HG02763 (cell line): Measurements from ENCODE around the gene POLE3.
"Not testable (repeated sequence)": the region's sequence is repeated elsewhere in the genome, so short reads cannot be mapped to it uniquely, and the experiment has no call there.

Source experiments
- ATAC-seq: cut with Tn5 transposase; IDR thresholded peaks from one replicate; pipeline ENCODE4 v1.9.1; 2021; ENCODE audit warnings: mild to moderate bottlenecking, moderate library complexity; ENCODE audit not compliant: unreplicated experiment

POLE3 gene

GRCh38 chr9:113379094-113379828 is 31.2 kb downstream of the POLE3 start:
- ATAC-seq, result not testable (repeated sequence)

DNA sequence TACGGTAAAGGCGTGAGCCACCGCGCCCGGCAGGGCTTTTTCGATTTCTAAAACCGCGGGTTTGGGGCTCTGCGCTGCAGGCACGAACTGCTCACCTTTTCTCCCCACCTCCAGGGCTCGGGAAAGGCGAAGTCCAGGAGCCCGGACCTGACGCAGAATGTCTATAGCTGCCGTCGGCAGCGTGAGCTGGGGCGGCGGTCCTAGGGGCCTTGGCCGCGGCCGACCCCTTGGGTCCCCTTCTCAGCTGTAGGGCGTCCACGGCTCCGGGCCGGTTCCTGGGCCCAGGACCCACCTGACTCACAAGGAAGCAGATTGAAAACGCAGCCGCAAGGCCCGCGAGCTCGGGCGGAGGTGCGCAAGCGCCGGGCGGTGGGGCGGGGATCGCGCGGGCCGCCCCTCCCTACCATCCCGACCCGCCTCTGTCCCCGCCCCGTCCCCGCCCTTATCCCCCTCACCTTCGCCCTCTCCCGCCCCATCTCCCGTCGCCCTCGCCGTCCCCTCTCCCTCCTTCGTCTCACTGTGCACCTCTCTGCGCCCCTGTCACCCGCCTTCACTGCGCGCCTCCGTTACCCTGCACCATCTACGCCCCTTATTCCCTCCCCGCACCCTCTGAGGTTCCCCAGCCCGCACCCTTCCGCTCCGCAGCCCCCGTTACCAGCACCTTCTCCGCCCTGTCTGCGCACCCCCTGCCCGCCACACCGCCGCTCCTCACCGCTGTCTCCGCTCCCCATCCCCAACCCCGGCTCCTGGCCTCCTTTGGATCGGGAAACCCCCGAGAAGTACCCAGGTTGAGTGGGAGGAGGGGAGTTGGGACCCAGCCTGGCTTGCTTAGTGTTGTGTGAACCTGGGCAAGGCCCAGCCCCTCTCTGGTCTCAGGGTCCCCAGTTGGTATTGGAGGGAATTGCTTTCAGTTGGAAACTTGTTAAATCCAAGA is 33.6 kb downstream of the POLE3 start, which contains the start of gene HDHD3:
Gene HDHD3 (minus strand): TSS at position 353 of the 934 bp plus-strand sequence. CDS start 2,632 bp downstream, outside the sequence.
- ATAC-seq, result peak; percentile 87

DNA sequence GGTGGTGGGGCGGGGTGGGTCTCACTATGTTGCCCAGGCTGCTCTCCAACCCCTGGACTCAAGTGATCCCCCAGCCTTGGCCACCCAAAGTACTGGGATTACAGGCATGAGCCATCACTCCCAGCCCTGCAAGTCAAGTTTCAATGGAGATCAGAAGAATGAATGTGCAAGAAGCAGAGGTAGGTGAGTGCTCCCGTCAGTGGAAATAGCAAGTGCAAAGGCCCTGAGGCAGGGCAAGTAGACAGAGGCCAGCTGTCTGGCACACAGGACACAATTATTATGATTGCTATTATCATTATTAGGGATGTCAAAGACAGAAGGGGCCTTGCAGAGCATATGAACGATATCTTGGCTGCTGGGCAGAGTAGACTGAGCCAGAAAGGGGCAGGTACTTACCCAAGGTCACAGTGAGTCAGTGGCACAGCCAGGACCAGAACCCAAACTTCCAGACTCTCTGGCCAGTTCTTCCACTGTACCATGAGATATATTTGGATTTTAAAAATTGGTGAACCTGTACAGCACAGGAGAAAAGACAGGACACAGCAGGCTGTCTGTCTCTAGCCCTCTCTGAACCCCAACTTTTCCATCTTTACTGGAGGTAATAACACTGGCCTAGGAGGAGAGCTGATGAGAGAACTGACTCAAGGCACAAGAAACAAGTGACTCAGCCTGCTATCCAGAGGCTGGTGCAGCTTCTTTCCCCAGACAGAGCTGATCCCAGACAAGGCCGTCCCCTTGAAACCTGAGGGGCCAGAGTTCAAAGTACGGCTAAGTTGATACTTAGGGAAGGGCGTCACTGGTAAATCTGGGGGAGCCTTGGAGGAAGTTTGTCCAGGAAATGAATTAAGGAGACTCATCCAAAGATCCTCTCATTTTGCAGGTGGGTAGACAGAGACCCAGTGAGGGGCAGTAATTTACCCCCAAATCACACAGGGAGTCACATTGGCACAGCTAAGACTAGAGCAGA is 35.1 kb downstream of the POLE3 start:
- no peak for ATAC-seq

DNA sequence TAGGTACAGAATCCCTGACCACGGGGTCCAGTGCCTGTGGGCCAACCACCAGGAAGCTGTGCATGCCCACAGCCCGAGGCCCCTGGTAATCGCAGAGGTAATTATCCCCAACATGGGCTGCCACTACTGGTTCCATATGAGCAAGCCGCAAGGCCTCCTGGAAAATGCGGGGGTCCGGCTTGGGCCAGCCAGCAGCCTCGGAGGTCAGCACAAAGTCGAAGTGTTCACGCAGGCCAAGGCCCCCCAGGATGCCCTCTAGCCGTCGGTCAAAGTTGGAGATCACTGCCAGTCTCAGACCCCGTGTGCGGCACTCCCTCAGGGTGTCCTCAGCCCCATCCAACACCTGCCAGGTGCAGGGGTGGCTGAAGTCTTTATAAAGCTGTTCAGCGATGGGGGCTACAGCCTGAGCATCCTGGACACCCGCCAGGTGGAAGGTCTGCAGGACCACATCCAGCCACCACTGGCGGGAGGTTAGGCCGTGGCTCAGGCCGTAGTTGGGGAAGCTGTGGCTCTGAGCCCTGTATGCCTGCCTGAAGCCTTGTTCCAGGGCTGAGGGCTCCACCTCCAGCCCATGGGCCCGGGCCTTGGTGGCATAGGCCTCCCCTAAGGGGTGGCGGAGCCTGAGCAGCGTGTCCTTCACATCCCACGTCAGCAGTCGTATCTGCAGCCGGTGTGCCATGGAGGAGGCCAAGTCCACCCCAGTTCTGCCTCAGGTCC is 36.6 kb downstream of the POLE3 start:
- ATAC-seq, result no peak

DNA sequence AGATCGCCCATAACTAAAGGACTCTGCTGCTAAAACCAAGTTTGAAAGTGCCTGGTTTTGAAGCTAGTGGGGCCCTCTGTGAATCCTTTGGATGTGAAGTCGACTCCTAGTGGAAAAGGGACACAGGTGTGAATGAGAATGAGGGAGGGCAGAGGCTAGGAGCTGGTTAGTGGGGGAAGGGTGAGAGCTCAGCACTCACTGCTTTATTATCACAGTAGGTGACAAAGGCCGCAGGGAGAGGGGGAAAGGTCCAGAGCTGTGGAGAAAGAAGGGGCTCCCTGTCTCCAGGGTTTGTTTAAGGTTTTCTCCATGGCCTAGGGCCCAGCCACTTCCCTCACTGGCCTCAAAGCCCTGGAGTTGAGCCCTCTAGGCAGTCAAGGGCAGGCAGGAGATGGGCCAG is 37.2 kb downstream of the POLE3 start:
- ATAC-seq, result no peak

DNA sequence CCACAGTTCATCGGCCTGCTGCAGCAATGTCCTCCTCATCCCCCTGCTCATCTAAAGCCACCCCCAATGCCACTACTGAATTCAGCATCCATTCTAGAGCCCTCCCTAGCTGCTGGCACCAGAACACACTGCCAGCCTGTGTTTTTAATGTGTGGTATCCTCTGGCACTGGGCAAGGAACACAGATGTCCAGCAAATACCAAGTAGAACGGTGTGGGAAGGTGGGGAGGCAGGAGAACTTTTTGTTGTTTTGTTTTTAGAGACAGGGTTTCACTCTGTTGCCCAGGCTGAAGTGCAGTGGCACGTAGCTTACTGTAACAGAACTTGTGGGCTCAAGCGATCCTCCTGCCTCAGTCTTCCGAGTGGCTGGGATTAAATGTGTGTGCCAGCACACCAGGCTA is 38.4 kb downstream of the POLE3 start:
- ATAC-seq, result no peak

- no peak for ATAC-seq
Observed at GRCh38 chr9:113370806-113371325, 39.6 kb downstream of the POLE3 start.

GRCh38 chr9:113369855-113370140 is 40.7 kb downstream of the POLE3 start:
- ATAC-seq, result no peak

DNA sequence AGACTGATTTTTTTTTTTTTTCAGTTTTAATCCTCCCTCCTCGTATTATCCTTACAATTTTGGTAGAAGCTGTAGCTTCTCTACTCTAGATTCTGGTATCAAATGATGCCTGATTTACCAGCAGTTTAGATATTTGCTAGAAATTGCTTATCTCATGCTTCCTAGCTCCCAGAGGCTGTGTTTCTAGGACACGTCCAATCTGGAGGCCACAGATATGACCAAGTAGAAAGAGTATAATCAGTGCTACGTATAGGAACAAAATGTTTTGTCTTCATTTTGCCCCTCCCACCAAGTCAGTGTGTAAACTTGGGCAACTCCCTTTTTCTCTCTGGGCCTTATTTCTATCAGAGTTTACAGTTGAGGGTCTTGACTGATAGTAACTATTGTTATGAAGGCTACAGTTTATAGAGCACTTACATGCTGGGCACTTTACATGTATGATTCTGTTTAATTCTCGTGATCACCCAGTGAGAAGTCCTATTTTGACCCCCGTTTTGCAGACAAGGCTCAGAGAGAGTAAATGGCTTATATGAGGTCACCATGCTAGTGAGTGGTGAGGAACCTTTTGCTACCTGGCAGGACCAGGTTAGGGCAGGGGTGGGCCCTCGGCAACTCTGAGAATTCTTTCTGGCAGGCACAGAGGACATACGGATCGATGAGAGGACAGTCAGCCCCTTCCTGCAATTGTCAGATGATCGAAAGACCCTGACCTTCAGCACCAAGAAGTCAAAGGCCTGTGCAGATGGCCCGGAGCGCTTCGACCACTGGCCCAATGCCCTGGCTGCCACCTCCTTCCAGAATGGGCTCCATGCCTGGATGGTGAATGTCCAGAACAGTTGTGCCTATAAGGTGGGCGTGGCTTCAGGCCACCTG is 41.3 kb downstream of the POLE3 start:
- ATAC-seq, result no peak

DNA sequence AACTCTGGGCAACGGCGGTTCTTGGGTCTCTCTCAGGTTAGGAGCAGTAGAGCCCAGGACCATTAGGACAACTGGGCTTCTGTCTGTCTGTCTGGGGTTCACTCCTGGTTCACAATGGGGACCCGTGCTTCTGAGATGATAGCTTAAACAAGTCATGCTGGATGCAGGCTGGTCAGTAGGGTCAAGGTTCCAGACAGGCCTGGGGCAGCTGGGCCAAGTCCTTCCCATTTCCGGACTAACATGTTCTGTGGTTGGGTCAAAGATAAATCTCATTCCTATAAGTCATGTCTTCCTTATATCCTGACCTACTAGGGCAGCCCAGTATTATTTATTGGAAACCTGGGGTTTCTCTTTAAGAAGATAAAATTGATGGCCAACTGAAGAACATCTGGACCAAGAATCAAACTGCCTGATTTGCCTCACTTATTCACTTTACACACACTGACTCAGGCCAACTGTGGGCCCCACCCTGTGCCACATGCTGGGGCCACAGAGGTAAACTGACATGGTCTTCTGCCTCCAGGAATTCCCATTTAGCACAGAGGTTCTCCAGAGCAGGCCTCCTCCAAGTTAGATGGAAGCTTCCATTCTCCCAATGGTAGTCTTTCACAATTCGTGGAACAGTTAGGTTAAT is 42.0 kb downstream of the POLE3 start:
- ATAC-seq, result no peak

DNA sequence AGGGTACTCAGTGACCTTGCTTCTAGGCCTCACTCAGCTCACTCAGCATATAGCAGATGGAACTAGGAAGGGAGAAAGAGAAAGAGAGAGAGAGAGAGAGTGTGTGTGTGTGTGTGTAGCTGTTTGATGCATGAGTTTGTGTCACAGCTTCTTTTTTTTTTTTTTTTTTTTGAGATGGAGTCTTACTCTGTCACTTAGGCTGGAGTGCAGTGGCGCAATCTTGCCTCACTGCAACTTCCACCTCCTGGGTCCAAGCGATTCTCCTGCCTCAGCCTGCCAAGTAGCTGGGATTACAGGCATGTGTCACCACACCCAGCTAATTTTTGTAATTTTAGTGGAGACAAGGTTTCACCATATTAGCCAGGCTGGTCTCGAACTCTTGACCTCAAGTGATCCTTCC is 44.8 kb downstream of the POLE3 start:
- not testable (repeated sequence) for ATAC-seq

DNA sequence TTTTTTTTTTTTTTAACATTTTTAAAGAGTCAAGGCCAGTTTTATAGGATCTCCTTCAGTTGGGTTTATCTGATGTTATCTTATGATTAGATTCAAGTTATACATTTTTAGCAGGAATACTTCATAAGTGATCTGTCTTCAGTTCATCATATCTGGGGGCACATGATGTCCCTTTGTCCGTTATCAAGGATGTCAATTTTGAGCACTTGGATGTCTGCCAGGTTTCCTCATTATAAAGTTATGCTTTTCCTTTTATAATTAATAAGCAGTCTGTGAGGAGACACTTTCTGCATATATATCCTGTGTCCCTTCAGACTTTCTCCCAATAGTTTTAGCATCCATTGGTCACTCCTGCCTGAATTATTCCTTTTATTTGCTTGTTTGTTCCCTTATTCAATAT is 45.5 kb downstream of the POLE3 start:
- ATAC-seq, result no peak

- no peak for ATAC-seq
Observed at GRCh38 chr9:113363336-113363735, 47.1 kb downstream of the POLE3 start.

- ATAC-seq, result no peak
Observed at GRCh38 chr9:113361304-113362018, 49.0 kb downstream of the POLE3 start.

DNA sequence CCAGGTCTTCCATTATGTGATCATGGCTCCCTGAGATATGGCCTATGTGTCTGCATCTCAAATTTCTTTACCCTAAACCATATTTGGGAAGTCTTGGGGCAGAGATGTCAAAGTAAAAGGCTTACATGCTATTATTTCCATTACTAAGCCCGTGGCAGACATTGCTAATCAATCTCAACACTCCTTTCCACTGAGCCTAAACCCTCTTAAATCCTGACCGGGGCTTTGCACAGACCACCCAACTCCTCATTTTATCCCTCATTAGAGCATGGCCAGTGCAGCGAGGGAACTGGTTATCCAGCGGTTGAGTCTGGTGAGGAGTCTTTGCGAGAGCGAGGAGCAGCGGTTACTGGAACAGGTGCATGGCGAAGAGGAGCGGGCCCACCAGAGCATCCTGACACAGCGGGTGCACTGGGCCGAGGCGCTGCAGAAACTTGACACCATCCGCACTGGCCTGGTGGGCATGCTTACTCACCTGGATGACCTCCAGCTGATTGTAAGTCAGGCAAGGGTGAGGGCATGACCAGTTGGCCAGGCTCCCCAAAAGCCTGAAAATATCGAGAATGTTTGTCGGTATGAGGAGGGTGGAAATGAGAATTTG is 50.1 kb downstream of the POLE3 start:
- ATAC-seq, result no peak

DNA sequence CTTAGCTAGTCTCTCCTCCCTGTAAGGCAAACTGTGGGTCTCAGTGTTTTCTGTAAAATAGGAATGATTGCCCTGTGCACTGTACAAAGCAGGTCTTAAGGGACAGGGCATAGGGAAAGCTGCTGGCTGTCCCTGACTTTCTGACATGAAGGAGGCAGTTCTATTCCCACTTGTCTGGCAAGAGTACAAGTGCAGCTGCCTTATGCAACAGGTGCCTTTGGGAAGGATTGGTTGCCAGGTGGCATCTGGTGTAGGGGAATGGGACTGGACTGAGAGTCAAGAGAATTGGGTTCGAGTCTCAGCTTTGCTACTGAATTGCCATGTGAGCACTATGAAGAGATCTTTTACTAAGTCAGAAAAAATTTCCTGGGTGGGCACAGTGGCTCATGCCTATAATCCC is 51.1 kb downstream of the POLE3 start:
- no peak for ATAC-seq
